MM.1S (cell line): ENCODE data around the gene BACE1.

Experiments used
- DNase-seq: peaks from one replicate; pipeline ENCODE4 v3.0.0-alpha.2; 2015
- H2AFZ ChIP-seq: fragments of 300-600 bp; sonication (generic); 2 replicates; pipeline ENCODE4 v1.6.0; 2016; ENCODE audit warnings: antibody characterized with exemption, low read length
- H3F3A ChIP-seq: fragments of 300-600 bp; sonication (generic); 2 replicates; pipeline ENCODE4 v1.6.1; 2016; ENCODE audit warnings: mild to moderate bottlenecking, antibody characterized with exemption, low read length, moderate library complexity, mixed read lengths; ENCODE audit not compliant: insufficient read depth
- H3K27ac ChIP-seq: fragments of 300-600 bp; sonication (generic); 2 replicates; pipeline ENCODE4 v1.5.1; 2016; ENCODE audit warnings: mild to moderate bottlenecking, low read length
- H3K27me3 ChIP-seq: fragments of 300-600 bp; sonication (generic); replicated peaks from 2 replicates; pipeline ENCODE4 v1.6.0; 2016; ENCODE audit warnings: low read length; ENCODE audit not compliant: insufficient read depth
- H3K36me3 ChIP-seq: fragments of 300-600 bp; sonication (generic); replicated peaks from 2 replicates; pipeline ENCODE4 v1.6.1; 2016; ENCODE audit warnings: mild to moderate bottlenecking, low read length, mixed read lengths; ENCODE audit not compliant: insufficient read depth
- H3K4me1 ChIP-seq: fragments of 300-600 bp; sonication (generic); 2 replicates; pipeline ENCODE4 v1.6.1; 2016; ENCODE audit warnings: low read length, mixed read lengths
- H3K4me2 ChIP-seq: fragments of 300-600 bp; sonication (generic); 2 replicates; pipeline ENCODE4 v1.6.0; 2016; ENCODE audit warnings: low read depth, low read length
- H3K4me3 ChIP-seq: fragments of 300-600 bp; sonication (generic); 2 replicates; pipeline ENCODE4 v1.5.1; 2016; ENCODE audit warnings: low read length, mixed read lengths
- H3K79me2 ChIP-seq: fragments of 300-600 bp; sonication (generic); 2 replicates; pipeline ENCODE4 v1.6.1; 2016; ENCODE audit warnings: mixed run types, low read length, mixed read lengths
- H3K9ac ChIP-seq: fragments of 300-600 bp; sonication (generic); 2 replicates; pipeline ENCODE4 v1.6.1; 2016; ENCODE audit warnings: low read length, mixed read lengths
- H3K9me2 ChIP-seq: fragments of 300-600 bp; sonication (generic); replicated peaks from 2 replicates; pipeline ENCODE4 v1.6.1; 2016; ENCODE audit warnings: mild to moderate bottlenecking, low read length, mixed read lengths; ENCODE audit not compliant: insufficient read depth
- H3K9me3 ChIP-seq: fragments of 300-600 bp; sonication (generic); replicated peaks from 2 replicates; pipeline ENCODE4 v1.6.1; 2016; ENCODE audit warnings: mild to moderate bottlenecking, low read length, mixed read lengths; ENCODE audit not compliant: insufficient read depth
- H4K20me1 ChIP-seq: fragments of 300-600 bp; sonication (generic); 2 replicates; pipeline ENCODE4 v1.6.1; 2016; ENCODE audit warnings: mild to moderate bottlenecking, low read length, moderate library complexity, mixed read lengths; ENCODE audit not compliant: insufficient read depth
- EZH2 ChIP-seq: fragments of 300-600 bp; sonication (generic); optimal IDR thresholded peaks from 2 replicates; pipeline ENCODE3; 2017; ENCODE audit warnings: low read depth, mild to moderate bottlenecking, antibody characterized with exemption, low read length, mixed read lengths
- EZH2phosphoT487 ChIP-seq: fragments of 300-600 bp; sonication (generic); IDR thresholded peaks from 2 replicates; pipeline ENCODE4 v1.6.1; 2018; ENCODE audit warnings: antibody characterized with exemption, low read length
- TF ChIP-seq, protein P1 (sequence below): fragments of 300-600 bp; sonication (generic); IDR thresholded peaks from 2 replicates; pipeline ENCODE4 v1.5.1; 2016; ENCODE audit warnings: antibody characterized with exemption, low read length, mixed read lengths

The BACE1 gene

DNA sequence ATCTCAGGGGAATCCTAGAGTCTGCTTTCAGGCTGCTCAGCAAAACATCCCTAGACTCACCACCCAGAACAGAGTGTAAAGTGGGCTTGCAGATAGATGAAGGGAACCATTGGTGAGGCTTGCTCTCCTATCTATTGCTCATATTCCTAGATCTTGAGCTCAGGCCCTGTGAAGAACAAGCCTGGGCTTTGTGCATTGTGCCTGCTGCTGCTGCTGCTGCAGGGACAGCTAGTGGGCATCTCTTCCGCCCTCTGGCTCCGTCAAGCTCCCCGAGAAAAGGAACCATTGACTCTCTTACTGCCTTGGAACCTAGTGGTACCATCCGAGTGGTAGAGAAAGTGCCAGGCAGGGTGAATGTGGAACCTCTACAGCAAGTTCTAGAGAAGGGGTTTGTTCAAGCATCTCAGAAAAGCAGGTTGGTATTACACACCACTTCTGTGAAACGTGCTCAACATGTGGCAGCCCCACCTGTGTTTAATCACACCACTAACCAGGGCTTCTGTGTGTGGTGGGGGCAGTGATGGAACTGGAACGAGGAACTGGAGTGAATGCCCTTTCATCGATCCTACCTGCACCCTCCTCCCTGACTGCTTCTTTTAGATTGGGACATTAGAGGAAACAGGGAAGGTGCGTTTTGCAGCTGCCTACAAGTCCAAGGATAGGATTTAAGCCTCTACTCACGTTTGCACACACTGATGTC lies 20.5 kb downstream of the BACE1 start:
- TF ChIP-seq EZH2phosphoT487: no peak
- TF ChIP-seq EZH2: no peak
- TF ChIP-seq, protein P1, sequence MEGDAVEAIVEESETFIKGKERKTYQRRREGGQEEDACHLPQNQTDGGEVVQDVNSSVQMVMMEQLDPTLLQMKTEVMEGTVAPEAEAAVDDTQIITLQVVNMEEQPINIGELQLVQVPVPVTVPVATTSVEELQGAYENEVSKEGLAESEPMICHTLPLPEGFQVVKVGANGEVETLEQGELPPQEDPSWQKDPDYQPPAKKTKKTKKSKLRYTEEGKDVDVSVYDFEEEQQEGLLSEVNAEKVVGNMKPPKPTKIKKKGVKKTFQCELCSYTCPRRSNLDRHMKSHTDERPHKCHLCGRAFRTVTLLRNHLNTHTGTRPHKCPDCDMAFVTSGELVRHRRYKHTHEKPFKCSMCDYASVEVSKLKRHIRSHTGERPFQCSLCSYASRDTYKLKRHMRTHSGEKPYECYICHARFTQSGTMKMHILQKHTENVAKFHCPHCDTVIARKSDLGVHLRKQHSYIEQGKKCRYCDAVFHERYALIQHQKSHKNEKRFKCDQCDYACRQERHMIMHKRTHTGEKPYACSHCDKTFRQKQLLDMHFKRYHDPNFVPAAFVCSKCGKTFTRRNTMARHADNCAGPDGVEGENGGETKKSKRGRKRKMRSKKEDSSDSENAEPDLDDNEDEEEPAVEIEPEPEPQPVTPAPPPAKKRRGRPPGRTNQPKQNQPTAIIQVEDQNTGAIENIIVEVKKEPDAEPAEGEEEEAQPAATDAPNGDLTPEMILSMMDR: no peak
- Histone ChIP-seq H3K9ac (no peak overlapping the region), H3K9me2 (no peaks in the 10 kb centered on the region), H3K9me3 (no peaks in the 10 kb centered on the region), H3K4me1 (no peaks in the 10 kb centered on the region), H4K20me1 (no peaks in the 10 kb centered on the region), H2AFZ (no peak overlapping the region), H3K27ac (no peak overlapping the region), H3F3A (no peaks in the 10 kb centered on the region), H3K36me3 (no peaks in the 10 kb centered on the region), H3K4me2 (no peak overlapping the region), H3K27me3 (no peaks in the 10 kb centered on the region), H3K4me3 (no peak overlapping the region), H3K79me2 (no peaks in the 10 kb centered on the region)
- DNase-seq: no peak

DNA sequence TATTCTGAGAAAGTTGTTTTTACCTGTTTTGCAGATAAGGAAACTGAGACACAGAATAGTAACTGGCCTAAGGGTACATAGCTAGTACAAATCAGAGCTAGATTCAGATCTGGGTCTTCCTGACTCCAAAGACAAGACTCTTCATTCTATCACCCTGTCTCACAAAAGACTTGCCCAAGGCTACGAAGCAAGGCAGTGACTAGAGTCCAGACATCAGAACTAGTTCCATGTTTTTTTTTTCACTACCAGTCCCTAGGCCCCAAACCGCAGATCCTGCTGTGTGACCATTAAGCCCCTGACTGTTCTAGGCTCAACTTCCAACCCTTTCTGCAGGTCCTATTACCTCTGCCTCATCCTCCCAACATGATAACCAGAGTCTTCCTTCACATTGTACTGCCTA lies 23.4 kb downstream of the BACE1 start:
- no peak overlapping the region for H3K4me3 ChIP-seq
- no peaks in the 10 kb centered on the region for H3F3A ChIP-seq
- H3K27ac ChIP-seq: no peak overlapping the region
- H3K27me3 ChIP-seq: no peaks in the 10 kb centered on the region
- no peak for DNase-seq
- H3K9me2 ChIP-seq: no peaks in the 10 kb centered on the region
- H3K36me3 ChIP-seq: no peaks in the 10 kb centered on the region
- no peaks in the 10 kb centered on the region for H3K9me3 ChIP-seq
- H4K20me1 ChIP-seq: no peaks in the 10 kb centered on the region
- H3K4me2 ChIP-seq: no peak overlapping the region
- H2AFZ ChIP-seq: no peak overlapping the region
- H3K9ac ChIP-seq: no peak overlapping the region
- H3K79me2 ChIP-seq: no peaks in the 10 kb centered on the region
- TF ChIP-seq EZH2phosphoT487: no peak
- TF ChIP-seq, protein P1: no peak
- TF ChIP-seq EZH2: no peak
- H3K4me1 ChIP-seq: no peaks in the 10 kb centered on the region

DNA sequence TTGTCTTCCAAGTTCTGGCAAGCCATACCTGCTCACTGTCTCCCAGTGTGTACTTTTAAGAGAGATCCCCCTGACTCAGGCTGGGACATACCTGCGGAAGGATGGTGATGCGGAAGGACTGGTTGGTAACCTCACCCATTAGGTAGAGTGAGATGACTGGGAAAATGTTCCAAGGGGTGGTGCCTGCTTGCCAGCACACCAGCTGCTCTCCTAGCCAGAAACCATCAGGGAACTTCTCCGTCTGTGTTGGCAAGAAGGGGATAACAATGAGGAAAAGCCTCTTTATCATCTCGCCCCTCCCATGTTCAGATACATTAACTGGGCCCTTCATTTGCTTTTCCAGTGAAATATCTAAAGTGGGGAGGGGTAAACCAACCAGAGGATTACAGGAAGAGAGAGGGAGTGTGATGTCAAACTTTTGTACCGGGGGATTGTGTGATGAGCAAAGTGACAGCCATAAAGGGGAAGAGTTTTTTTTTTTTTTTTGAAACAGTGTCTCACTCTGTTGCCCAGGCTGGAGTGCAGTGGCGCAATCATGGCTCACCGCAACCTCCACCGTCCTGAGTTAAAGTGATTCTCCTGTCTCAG lies 25.2 kb downstream of the BACE1 start, which contains the start of gene BACE1-AS:
TSS of gene BACE1-AS (plus strand) at position 538 of the 588 bp plus-strand sequence.
- Histone ChIP-seq H3K9me3 (no peaks in the 10 kb centered on the region), H3F3A (no peaks in the 10 kb centered on the region), H3K4me3 (no peak within 1 kb of the TSS), H3K27ac (no peak within 1 kb of the TSS), H3K79me2 (no peaks in the 10 kb centered on the region), H4K20me1 (no peaks in the 10 kb centered on the region), H3K27me3 (no peaks in the 10 kb centered on the region), H3K4me1 (no peaks in the 10 kb centered on the region), H2AFZ (no peak within 1 kb of the TSS), H3K4me2 (no peak within 1 kb of the TSS), H3K9me2 (no peaks in the 10 kb centered on the region), H3K36me3 (no peaks in the 10 kb centered on the region), H3K9ac (no peak within 1 kb of the TSS)
- no peak for DNase-seq
- TF ChIP-seq EZH2: no peak
- TF ChIP-seq, protein P1: no peak
- no peak for TF ChIP-seq EZH2phosphoT487
